HG03095 (cell line): ENCODE measurements around the gene ZBTB46.
A peak's percentile ranks its signal among the peaks of the same experiment; 100 is the strongest.

ENCODE experiments used
- ATAC-seq: cut with Tn5 transposase; IDR thresholded peaks from one replicate; pipeline ENCODE4 v1.9.1; 2021; ENCODE audit warnings: moderate library complexity; ENCODE audit not compliant: unreplicated experiment

Gene ZBTB46

GRCh38 chr20:63707558-63708300, 123.3 kb downstream of the ZBTB46 start, which contains the start of the genes ARFRP1 and ZGPAT:
ARFRP1 (minus strand) TSS chr20:63707976; CDS start chr20:63707091, 885 bp downstream.
ZGPAT (plus strand) TSS chr20:63708039; CDS start chr20:63708581, 542 bp downstream.
- ATAC-seq = peak; percentile 59

GRCh38 chr20:63706852-63707557, 124.1 kb downstream of the ZBTB46 start:
- no peak for ATAC-seq

GRCh38 chr20:63706027-63706695, 124.9 kb downstream of the ZBTB46 start:
- ATAC-seq = no peak

GRCh38 chr20:63705232-63706026, 125.6 kb downstream of the ZBTB46 start:
- no peak for ATAC-seq

- no peak for ATAC-seq
These were observed 126.3 kb downstream of the ZBTB46 start for GRCh38 chr20:63704749-63705117.

GRCh38 chr20:63703976-63704748, 126.9 kb downstream of the ZBTB46 start:
- ATAC-seq = no peak

GRCh38 chr20:63703471-63703975, 127.5 kb downstream of the ZBTB46 start:
- ATAC-seq = no peak

GRCh38 chr20:63702751-63703470, 128.2 kb downstream of the ZBTB46 start:
- ATAC-seq = no peak

- ATAC-seq = no peak
These were observed 128.9 kb downstream of the ZBTB46 start for GRCh38 chr20:63702036-63702665.

GRCh38 chr20:63701329-63702035, 129.6 kb downstream of the ZBTB46 start:
- no peak for ATAC-seq

- ATAC-seq = no peak
These were observed 130.1 kb downstream of the ZBTB46 start for GRCh38 chr20:63701051-63701328.

GRCh38 chr20:63700199-63701050, 130.6 kb downstream of the ZBTB46 start:
- no peak for ATAC-seq

- no peak for ATAC-seq
These were observed 131.4 kb downstream of the ZBTB46 start for GRCh38 chr20:63699466-63700198.

- no peak for ATAC-seq
These were observed 132.2 kb downstream of the ZBTB46 start for GRCh38 chr20:63698739-63699465.

- ATAC-seq = no peak
These were observed 133.1 kb downstream of the ZBTB46 start for GRCh38 chr20:63697868-63698545.
